ENCODE measurements around the gene CCM2.
"Not testable (repeated sequence)": the region's sequence is repeated elsewhere in the genome, so short reads cannot be mapped to it uniquely, and the experiment has no call there.

The CCM2 gene

GRCh38 chr7:45100761-45101480 lies 100.9 kb downstream of the CCM2 start:
- DNase-seq (ENCODE audit: low read depth in 2 of 2): no peak

DNA sequence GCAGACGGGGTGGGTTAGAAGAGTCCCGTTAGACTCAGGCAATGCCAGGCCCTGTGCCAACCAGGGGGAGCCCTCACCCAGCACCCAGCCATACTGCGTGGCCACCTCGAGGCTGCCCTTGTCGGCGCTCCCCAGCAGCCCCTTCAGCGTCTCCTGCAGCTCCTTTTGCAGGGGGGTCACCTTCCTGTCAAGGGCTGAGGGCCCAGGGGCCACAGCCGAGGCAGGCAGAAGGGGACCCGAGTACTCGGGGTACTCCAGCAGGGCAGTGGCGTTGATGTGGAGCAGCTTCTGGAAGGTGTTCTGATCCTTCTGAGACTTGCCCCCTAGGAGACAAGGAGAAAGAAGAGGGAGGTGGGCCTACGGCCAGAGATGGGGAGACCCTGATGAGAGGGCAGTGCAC lies 101.7 kb downstream of the CCM2 start:
- DNase-seq (ENCODE audit: low read depth in 2 of 2): no peak

DNA sequence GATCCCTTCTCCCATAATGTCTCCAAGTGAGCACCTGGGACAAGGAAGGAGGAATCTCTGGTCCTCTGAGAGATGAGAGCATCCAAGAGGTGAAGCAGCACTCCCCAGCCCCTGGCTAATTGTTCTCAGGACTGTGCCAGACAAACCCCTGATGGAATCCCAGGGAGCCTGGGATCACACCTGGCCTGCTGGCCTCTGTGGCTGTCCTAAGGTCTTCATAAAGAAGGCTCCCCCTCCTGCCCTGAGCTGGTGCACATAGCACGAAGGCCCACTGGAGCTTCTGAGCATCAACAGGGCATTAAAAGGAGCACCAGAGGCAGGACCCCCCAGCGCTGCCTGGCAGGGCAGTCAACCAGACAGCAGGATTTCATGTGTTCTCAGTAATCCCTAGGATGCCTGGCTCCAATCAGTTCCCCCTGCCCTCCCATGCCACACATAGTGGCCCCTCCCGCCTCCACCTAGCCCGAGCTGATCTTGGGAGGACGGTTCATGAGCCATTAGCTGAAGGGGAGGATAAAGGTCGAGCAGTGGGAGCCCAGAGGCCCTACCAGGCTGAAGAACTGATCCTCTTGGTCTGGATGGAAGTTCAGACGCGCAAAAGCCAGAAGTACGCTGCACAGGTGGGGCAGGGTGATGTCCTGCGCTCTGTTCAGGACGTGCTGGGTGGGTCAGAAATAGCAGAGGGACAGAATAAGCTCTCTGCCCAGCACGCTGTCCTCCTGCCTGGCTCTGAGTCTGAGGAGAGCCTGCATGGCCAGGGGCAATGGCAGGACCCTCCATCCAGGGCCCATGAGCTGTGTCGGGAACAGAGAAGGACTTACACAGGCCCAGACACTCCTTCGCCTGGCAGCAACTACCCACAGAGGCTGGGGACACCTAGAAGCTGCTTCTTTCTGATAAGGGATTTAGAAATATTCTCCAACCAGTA lies 103.0 kb downstream of the CCM2 start:
- no peak for DNase-seq (ENCODE audit: low read depth in 2 of 2)

GRCh38 chr7:45103958-45104843 lies 104.2 kb downstream of the CCM2 start:
- no peak for DNase-seq (ENCODE audit: low read depth in 2 of 2)

DNA sequence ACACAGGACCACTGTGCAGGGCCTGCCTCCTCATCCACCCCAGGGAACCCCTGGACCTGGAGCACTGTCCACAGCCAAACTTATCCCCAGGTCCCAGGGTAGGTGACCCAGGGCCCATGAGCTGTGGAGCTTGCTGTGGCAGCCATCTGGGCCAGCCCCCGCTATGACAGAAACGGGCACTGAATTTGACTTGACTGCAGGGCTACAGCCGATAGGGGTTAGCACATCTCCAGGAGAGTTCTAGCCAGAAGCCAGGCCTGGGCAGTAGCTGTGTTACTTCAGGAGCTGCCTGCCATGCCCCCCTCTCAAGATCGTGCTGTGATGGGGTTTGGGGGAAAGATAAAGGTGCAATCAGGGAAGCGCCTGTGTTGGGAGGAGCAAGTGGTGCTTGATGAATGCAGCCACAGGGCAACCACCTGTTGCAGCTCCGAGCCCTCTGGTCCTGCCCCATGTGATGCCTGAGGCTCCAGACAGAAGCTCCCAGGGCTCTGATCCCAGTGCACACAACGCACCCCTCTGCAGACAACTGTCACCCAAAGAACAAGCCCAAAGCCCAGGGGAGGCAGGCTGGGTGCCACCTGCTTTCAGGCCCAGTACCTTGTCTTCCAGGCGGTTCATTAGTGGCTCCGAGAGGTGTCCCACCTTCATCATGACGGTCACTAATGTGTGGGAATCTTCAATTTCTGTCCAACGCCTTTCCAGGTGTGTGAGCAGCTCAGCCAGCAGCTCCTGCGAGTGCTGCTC lies 105.0 kb downstream of the CCM2 start:
- DNase-seq (ENCODE audit: low read depth in 2 of 2): no peak

DNA sequence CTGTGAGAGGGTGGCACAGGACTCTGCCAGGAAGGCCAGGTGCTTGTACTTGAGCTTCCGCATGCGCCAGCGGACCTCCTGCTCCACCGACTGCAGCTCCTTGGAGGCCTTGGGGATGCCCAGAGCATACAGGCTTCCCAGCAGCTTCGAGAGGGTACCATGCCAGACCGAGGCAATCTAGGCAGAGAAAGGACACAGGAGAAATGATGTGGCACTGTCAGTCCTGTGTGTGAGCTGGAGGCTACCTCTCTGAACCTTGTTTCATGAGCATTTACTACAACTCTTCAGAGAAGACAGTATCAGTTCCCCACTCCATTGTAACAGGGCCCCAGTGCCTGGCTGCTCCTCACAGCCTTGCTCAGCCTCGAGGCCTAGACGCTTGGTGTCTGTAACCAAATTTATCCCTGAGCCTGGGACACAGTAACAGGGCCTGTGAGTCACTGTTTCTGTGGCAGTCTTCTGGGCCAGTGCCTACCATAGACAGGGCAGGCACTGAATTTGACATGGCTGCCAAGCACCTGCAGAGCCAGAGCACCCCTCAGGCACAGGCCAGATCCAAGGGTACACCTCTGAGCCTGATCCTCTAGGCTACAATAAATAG lies 105.7 kb downstream of the CCM2 start:
- DNase-seq (ENCODE audit: low read depth in 2 of 2): no peak

DNA sequence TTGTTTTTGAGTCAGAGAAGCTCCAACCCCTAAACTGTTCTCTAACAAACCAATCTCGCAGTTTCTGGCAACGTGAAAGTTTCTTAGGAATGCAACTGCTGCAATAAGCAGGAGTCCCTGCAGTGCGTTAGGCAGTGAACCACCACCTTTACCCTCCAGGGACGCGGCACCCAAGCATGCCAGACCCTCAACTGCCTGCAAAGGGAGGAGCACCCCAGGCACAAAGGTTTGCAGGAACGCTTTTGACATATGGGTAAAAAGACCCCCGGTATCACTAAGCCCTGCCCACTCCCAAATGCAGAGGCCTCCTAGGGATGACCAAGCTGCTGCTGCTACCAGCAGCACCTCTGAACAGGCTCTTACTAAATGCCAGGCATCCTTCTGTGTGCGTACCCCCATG lies 106.8 kb downstream of the CCM2 start:
- no peak for DNase-seq (ENCODE audit: low read depth in 2 of 2)

GRCh38 chr7:45107356-45107755 lies 107.4 kb downstream of the CCM2 start:
- no peak for DNase-seq (ENCODE audit: low read depth in 2 of 2)

DNA sequence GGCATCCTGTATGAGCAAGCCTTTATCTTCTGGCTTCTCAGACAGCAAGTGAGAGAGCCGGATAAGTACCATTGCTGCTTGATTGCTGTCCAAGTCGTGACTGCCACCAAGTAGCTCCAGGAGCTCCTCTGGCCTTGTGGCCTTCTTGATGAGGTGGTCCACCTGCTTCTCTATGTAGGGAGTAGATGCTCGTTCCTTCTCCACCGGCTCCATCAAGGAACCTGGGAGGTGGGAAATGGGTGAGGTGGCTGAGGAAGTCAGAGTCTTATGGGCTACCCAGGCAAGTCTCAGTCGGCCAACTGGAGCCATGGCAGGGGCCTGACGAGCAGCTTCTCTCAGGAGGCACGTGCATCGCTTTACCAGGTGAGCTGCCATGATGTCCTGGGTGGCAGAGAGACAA lies 108.9 kb downstream of the CCM2 start:
- no peak for DNase-seq (ENCODE audit: low read depth in 2 of 2)

DNA sequence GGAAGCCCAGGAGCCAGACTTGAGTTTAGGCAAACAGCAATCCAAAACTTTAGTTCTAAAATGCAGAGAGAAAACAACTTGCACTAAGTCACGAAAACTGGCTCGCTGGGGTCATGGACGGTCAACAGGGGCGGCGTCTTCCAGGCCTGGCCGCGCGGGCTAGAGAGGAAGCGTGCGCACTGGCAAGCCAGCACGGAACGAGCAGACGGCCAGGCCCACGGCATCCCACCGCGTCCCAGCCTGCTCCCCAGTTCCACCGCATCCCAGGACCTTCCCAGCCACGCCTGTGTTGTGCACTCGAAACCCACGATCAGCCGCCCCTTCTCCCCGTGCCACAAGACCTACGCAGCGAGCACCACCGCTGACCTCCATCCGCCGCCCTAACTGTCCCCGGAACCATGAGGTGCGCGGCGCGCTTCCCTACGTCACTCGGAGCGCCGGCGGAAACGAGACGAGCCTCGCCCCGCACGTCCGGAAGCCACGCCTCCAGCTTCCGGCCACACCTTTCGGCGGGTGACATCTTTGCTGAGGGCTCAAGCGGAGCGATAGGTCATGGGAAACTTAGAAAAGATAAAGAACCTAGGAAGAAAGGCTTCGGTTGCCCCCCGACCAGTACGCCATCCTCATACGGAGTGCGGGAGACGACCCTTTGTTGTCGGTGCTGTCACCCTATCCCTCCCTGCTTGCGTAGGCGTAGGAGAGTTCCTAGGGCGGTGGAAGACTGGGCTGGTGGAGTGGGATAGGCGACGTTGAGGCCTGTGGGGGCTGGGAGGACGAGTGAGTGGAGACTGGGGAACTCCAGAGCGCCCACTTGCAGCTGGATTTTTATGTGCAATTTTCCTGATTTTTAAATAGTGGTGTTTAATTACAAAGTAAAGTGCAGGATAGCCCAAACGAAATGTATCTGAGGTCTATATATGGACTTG lies 111.6 kb downstream of the CCM2 start, which contains the start of gene TBRG4:
Gene TBRG4 (minus strand): TSS at position 400 of the 926 bp plus-strand sequence. CDS start 2,460 bp downstream, outside the sequence.
- DNase-seq (ENCODE audit: low read depth in 2 of 2): peak; percentile 88 to 90

- DNase-seq (ENCODE audit: low read depth in 2 of 2): no peak
These were observed 112.6 kb downstream of the CCM2 start for GRCh38 chr7:45112648-45113047.

DNA sequence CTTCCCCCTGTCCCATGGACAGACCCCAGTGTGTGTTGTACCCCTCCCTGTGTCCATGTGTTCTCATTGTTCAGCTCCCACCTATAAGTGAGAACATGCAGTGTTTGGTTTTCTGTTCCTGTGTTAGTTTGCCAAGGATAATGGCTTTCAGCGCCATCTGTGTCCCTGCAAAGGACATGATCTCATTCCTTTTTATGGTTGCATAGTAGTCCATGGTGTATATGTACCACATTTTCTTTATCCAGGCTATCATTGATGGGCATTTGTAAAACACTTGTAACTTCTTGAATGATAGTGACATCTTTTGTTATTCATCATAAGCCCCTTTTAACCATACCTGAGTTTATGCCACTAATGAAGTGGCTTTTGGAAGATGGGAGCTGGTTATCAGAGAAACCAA lies 114.3 kb downstream of the CCM2 start:
- DNase-seq (ENCODE audit: low read depth in 2 of 2): not testable (repeated sequence)

DNA sequence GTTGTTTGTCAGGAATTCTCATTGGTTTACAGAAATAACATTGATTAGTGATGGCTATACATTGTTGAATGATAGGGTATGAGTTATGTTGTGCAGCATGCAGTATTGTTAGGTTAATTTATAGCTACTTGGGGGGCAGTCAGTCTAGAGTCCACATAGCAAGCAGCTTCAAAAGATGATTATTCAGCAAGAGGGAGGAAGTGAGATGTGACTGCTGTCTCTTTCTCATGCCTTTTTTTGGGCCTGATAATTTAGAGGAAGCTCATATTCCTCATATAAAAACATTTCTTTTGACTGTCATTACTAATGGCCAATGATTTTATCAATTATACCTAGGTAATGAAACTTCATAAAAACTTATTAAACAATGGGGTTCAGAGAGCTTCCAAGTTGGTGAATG lies 114.9 kb downstream of the CCM2 start:
- DNase-seq (ENCODE audit: low read depth in 2 of 2): no peak

DNA sequence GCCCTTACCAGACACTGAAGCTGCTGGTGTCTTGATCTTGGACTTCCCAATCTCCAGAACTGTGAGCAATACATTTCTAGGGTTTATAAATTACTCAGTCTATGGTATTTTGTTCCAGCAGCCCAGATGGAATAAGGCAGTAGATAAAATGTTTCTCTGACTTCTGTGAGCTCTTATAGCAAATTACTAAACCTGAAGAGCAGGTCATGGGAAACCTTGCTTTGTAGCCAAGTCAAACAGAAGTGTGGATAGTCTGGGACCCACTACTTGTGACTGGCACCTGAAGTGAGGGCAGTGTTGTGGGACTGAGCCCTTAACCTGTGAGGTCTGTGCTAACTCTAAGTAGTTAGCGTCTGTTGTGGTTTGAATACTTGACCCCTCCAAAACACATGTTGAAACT lies 116.0 kb downstream of the CCM2 start:
- no peak for DNase-seq (ENCODE audit: low read depth in 2 of 2)

GRCh38 chr7:45117582-45117981 lies 117.6 kb downstream of the CCM2 start:
- no peak for DNase-seq (ENCODE audit: low read depth in 2 of 2)

DNA sequence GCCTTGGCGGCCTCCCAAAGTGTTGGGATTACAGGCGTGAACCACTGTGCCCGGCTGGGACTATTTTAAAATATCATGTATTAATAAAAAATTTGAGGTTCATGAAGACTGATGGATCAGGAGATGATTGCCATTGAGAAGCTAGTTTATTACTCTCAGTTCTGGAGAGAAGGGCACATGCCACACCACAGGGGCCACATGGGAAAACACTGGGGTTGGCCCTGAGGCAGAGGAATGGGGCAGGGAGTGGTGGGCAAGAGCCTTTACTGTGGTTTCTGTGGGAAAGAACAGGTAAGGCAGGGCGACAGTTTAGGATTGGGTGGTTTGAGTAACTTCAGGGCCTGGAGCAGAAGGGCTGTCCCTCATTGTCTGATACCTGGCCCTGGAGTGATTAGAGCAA lies 118.3 kb downstream of the CCM2 start:
- no peak for DNase-seq (ENCODE audit: low read depth in 2 of 2)

DNA sequence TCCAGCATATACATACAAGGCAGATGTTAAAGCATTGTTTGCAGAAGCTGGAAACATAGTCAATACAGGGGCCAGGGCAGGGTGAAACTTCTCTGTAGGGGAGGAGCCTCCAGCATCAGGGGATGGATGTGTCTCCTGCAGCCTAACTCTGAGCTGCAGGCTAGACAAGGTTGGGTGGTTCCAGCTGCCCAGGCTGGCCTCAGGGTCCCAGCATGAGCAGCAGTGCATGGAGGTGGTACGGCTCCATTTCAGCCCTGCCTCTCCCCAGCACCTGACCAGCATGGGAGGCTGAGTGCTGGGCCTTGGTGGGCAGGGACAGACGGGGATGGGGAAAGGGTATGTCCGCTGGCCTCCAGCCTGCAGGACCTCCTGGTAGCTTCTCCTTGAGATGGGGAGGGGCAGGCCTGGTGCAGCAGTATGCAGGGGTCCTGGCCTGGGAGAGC lies 118.9 kb downstream of the CCM2 start:
- DNase-seq (ENCODE audit: low read depth in 2 of 2): no peak

DNA sequence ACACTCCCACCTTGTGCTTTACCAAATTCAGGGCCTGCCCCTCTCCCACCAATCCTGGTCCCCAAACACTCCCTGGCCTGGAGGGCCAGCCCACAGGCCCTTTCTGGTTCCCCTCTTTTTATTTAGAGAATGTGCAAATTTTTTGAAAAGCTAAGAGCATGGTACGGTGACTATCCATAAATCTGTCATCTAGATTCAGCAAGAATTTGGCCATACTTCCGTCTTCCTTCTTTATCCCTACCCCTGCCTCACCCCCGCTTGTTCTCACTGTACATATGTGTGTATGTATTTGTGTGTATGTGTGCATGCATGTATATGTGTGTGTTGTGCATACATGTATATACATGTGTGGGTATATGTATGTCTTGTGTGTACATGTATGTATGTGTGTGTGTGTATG lies 119.5 kb downstream of the CCM2 start:
- no peak for DNase-seq (ENCODE audit: low read depth in 2 of 2)

DNA sequence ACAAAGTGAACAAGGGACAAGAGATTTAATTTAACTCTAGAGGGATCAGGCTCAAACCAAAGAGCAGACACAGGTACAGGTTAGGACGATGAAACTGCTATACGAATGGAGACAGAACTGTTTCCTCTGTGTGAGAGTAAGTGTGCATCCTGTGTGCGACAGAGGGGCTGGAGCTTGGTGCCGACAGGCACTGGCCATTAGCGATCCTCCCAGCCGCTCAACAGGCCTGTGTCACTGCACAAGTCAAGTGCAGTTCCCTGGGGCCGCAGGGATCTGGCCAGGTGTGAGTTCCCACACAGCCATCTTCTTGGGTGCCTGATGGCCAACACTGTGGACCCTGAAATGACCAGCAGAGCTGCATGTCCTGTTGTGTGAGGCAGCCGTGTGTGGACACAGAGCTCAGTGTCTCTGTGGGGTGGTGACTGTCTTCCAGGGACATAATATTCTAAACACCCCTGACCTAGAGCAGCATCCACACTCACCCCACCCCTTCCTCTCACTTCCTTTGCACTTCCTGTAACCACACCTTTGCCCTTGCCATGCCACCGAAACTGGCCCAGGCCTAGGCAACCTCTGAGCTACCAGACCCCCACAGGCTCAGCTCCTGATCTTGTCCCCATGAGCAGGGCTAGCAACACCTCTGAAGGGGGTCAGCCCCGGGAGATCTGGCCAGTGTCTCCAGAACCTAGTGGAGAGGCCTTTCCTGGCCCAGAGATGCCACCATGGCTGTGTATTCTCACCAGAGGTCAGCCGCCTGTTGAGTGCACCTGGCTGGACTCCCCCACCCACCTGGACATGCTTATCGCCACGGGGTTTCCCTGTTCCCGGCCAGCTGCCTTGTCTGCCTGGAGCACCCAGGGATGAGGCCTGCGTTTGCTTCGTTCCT lies 123.2 kb downstream of the CCM2 start:
- no peak for DNase-seq (ENCODE audit: low read depth in 2 of 2)
